ENCODE results near the gene AP4E1.
"Not testable (repeated sequence)": the region's sequence is repeated elsewhere in the genome, so short reads cannot be mapped to it uniquely, and the experiment has no call there.

The AP4E1 gene

GRCh38 chr15:51022206-51022605 lies 113.7 kb downstream of the AP4E1 start:
- DNase-seq (ENCODE audit: low read depth in 1 of 2, low spot score in 1 of 2): no peak

- no peak for DNase-seq (ENCODE audit: low read depth in 1 of 2, low spot score in 1 of 2)
Measured at GRCh38 chr15:51023499-51023898, 115.0 kb downstream of the AP4E1 start.

GRCh38 chr15:51024735-51025453 lies 116.4 kb downstream of the AP4E1 start:
- DNase-seq (ENCODE audit: low read depth in 1 of 2, low spot score in 1 of 2): no peak

DNA sequence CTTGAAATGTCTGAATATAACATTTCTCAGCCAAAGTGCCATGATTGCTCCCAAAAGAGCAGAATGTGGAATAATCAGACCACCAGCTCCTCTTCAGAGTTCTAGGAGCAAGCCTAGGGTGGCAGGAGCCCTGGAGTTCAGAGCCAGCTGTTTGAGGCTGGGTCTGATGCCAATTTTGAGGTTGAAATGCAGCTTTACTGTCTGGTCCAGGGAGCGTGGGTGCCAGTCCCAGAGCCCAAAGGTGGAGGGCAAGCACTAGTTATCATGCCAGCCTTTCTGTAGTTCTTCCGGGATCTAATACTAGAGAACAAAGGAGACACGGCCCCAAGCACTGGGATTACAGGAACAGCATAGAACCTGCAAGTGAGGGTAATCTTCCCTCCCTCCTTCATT lies 117.0 kb downstream of the AP4E1 start:
- no peak for DNase-seq (ENCODE audit: low read depth in 1 of 2, low spot score in 1 of 2)

DNA sequence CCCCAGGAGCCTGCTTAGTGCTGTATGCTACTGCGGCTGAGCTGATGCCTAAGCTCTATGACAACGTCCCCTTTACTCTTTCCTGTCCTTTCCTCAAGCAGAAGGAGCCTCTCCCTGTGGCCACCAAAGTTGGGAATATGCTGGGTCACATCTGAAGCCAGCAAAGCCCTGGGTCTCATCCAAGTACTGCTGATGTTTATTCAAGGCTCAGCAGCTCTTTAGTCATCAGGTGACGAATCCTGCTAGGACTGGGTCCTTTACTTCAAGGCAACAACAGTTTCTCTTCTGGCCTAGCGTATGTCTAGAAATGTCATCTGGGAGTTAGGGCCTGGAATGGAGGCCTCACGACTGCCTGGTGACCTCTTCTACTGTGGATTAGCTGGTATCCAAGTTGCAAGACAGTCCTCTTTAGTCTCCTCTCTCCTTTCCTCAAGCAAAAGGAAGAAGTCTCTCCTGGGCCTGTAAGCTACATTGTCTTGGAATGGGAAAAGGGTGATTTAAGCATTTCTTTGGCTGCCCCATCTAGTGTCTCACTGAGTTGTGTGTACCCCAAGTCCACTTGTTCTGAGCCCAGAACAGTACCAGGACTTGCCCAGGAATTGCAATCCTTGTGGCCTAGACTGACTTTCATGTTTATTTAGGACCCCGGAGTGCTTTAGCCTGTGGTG lies 122.3 kb downstream of the AP4E1 start:
- DNase-seq (ENCODE audit: low read depth in 1 of 2, low spot score in 1 of 2): no peak

- not testable (repeated sequence) for DNase-seq (ENCODE audit: low read depth in 1 of 2, low spot score in 1 of 2)
Measured at GRCh38 chr15:51037474-51037873, 129.0 kb downstream of the AP4E1 start.

GRCh38 chr15:51038162-51038973 lies 129.9 kb downstream of the AP4E1 start:
- DNase-seq (ENCODE audit: low read depth in 1 of 2, low spot score in 1 of 2): no peak

DNA sequence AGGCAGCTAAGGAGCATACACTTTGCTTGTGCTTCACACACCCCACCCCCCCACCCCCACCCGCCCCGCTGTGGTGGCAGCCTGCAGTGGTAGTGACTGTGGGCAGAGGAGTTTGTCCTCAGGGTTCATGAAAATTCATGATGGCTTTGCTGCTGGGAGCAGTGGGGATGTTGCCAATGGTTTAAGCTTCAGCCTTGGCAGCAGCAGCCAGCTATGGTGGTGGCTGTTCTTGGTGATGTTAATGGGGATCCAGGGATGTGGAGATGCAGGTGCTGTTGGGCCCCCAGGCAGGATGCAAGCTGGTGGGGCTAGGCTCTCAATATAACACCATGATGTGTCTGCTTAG lies 130.5 kb downstream of the AP4E1 start:
- no peak for DNase-seq (ENCODE audit: low read depth in 1 of 2, low spot score in 1 of 2)

DNA sequence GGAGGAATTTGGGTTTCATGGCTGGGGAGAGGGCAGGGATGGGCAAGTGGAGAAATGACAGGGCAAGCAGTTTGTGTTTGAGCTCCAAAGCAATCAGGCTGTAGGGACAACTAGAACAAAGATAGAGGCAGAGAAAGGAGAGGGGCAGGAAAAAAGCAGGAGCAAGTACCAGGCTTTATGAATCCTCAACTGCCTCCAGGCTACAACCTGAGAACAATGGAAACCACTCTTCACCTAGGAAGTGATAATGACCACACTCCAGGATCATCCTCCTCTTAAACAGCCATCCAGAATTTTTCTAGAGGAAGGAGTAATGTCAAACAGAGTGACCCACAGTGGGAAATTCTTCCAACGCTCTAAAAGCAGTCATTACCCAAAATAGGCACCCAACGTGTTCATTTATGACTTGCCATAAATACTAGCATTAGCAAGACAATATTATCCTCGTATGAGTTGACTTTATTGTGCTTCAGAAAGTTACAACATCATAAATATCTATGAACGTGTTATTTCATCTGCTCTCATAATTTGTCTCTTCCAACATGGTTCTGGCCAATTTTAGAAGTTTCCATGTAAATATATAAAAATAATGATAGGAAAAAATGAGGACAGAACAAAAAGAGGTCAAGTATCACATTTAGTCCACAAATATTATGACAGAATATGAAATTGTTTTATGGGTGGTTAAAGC lies 135.7 kb downstream of the AP4E1 start:
- DNase-seq (ENCODE audit: low read depth in 1 of 2, low spot score in 1 of 2): no peak

DNA sequence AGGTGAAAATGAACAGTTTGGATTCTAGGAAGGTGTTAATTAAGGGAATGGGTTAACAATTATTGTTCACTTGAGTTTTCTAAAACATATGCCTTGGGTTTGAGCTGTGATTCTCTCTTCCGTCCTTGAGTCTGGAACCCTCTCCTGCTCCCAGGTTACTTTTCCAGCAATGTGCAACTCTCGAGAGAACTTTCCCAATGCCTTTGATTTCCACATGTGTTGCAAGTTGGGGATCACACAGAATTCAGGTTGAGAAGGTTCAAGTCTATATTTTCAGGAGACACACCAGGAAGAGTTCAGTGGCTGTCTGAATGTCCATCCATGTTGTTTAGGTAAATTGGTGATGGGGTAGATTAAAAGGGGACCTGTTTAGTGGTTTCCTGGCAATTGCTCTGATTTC lies 137.5 kb downstream of the AP4E1 start:
- DNase-seq (ENCODE audit: low read depth in 1 of 2, low spot score in 1 of 2): no peak

- DNase-seq (ENCODE audit: low read depth in 1 of 2, low spot score in 1 of 2): no peak
Measured at GRCh38 chr15:51046799-51047449, 138.4 kb downstream of the AP4E1 start.

- DNase-seq (ENCODE audit: low read depth in 1 of 2, low spot score in 1 of 2): no peak
Measured at GRCh38 chr15:51048308-51048707, 139.8 kb downstream of the AP4E1 start.

DNA sequence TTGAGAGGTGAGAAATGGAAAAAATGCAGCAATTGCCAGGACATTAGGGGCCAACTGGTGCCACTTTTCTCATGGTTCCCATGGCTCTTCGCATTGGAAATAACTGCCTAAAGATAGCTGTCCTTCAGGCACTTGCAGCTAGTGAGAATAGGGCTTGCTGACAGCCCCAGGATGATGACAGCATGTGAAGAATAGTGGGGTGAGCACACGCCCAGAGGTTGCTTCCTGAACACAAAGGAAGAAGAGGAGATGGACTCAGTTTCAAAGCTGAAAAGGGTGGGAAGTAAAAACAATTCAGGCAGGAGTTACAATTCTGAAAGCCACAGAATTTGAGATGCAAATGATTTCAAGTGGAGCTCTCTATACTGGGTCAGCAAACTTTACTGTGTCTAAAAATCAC lies 140.6 kb downstream of the AP4E1 start:
- DNase-seq (ENCODE audit: low read depth in 1 of 2, low spot score in 1 of 2): no peak

DNA sequence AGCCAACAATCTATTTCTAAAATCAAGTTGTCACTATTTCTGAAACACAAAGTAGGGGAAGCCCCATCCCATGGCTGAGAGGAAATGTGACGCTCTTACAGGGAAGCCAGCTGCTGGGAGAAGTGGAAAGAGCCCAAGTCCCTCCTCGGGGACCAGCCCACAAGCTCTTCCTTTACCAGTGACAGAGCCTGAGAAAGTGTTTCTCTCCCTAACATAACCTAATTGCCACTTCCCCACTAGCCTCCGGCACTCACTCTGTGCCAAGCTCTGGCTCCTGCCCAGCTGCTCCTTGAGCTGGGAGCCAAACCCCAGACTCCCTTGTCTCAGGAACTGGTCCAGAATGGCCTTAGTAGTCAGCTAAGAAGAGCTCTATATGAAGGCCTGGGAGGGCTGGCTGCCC lies 143.3 kb downstream of the AP4E1 start:
- DNase-seq (ENCODE audit: low read depth in 1 of 2, low spot score in 1 of 2): no peak

DNA sequence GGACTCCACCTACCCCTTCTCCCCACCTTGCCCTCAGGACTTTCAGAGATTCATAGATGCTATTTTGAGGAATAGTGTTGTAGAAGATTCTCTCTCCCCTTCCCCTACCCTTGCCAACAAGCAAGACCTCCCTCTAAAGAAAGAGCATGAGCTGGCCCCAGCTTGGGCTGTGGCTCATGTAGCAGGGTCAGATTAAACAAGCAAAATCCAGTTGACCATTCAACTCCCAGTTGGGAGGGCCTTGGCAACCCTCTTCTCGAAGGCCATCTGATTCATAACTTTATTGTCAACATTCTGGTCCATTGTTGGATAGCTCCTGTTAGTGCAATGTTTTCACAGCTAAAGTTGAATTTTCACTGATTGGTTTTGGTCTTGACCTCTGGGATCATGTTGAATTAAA lies 145.1 kb downstream of the AP4E1 start:
- no peak for DNase-seq (ENCODE audit: low read depth in 1 of 2, low spot score in 1 of 2)

DNA sequence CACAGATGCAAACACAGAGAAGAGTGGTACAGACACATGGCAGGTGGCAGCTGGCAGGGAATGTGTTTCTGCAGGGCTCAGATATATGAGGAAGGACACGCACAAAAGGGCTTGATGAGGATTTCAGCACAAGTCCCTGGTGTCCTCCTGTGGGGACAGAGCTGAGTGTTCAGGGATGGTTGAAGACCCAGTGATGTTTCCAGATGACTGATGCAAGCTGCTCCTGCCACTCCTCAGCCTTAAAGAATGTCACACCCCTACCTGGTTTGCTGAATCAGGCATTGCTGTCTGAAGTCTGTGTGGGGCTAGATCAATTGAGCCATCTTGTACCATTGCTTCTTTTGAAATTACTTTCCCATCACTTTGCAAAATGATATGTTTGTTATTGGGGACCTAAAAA lies 146.1 kb downstream of the AP4E1 start:
- DNase-seq (ENCODE audit: low read depth in 1 of 2, low spot score in 1 of 2): no peak

Data from activated CD4-positive, alpha-beta T cell treated with anti-CD3 and anti-CD28 coated beads, Interleukin-2, amount 50 U/mL, for 24 hours (primary cell).